ENCODE measurements around the gene GRAP2. TPM values are rescaled to one million over a fixed set of nuclear protein-coding genes. Genes with fewer than 3 reads are reported as not detected.
A peak's percentile ranks its signal among the peaks of the same experiment; 100 is the strongest.

GRAP2 gene
- total and polyA plus RNA-seq, 9 of the 15 experiments (the other 6 are each of a cell fraction or from before 2014, with no cell fraction given), result 4.8 to 88.7 (median 60.4) TPM

DNA sequence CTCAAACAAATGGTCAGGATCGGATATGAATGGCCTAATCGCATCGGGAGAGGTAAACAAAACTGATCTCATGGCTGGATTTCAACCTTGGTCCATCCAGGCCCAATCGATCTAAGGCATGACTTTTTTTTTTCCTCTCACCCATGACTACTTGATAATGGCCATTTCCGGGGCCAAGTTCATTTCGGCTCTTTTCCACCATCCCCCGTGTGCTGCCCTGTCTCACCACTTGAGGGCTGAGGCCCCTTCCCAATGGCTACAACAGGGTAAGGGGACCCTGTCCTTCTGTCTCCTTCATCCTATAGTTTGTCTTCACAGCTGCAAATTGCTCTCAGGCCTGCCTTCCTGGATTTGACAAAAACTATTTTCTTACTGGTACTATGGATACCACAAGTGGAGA is 26.7 kb downstream of the GRAP2 start:
- no peaks in the 10 kb centered on the region for H3K36me3 ChIP-seq (ENCODE audit: control insufficient read depth, insufficient read depth, low read length)
- FAIRE-seq (no peak), DNase-seq (ENCODE audit: extremely low read depth in 1 of 4, low spot score in 3 of 4) (peak in 3 of 4 experiments; percentile 31 to 68 (median 46)), ATAC-seq (peak; percentile 92)
- H2AFZ ChIP-seq (ENCODE audit: low read depth, low read length), result peak overlapping the region; percentile 81
- H3K79me2 ChIP-seq (ENCODE audit: control insufficient read depth, insufficient read depth, low read length), result peaks cover 16% of the 10 kb centered on the region; the same call in 2 of the 3 replicates
- ChIA-PET CTCF (ENCODE audit: low intra/inter-chr PET ratio) (no interaction called here), POLR2A (interaction anchor here (0.8 to 3.0 kb wide), 3 partner anchors 11 to 273 kb away, joined by 3 to 13 read pairs (median 4); no protein-coding TSS in a partner anchor)
- WGBS (ENCODE audit: insufficient coverage, low coverage, missing lambda C conversion rate), result 14% methylated on average over 6 of the region's 7 CpGs
- peak overlapping the region; percentile 36; the same call in 2 of the 3 replicates for H3K27ac ChIP-seq (ENCODE audit: extremely low read depth, low read depth, low read length)
- H3K9ac ChIP-seq (ENCODE audit: insufficient read depth in 1 of 2, low read depth in 2 of 2, low read length in 2 of 2), result peak overlapping the region in 1 of 2 experiments; percentile 13; a peak in 1 of 4 replicates
- no peaks in the 10 kb centered on the region for H4K20me1 ChIP-seq (replicated peaks; ENCODE audit: control insufficient read depth, insufficient read depth, low read length)
- H3K27me3 ChIP-seq (ENCODE audit: control insufficient read depth in 2 of 2, insufficient read depth in 2 of 2, low read length in 2 of 2), result no peaks in the 10 kb centered on the region
- H3K9me3 ChIP-seq (replicated peaks; ENCODE audit: control insufficient read depth, insufficient read depth, low read depth, low read length), result no peaks in the 10 kb centered on the region; the same call in 1 of the 2 replicates
- no peaks in the 10 kb centered on the region for H3K9me1 ChIP-seq (ENCODE audit: control insufficient read depth, insufficient read depth, low read length)
- H3K4me3 ChIP-seq, result no peak overlapping the region
- in situ Hi-C loops (cut with MboI), result no loop called here
- H3K4me2 ChIP-seq (ENCODE audit: insufficient read depth, low read length), result peak overlapping the region; percentile 51
- peaks cover 11 to 44% of the 10 kb centered on the region in 2 experiments; a peak in 4 of 5 replicates for H3K4me1 ChIP-seq (replicated peaks in 1 of 2; ENCODE audit: control insufficient read depth in 2 of 2, insufficient read depth in 2 of 2, low read length in 2 of 2)
- intact Hi-C loops (cut with micrococcal nuclease), result loop anchor here (10.0 kb wide), 1 partner anchor 73 kb away; no protein-coding TSS in a partner anchor
- no TSS peak for BruUV-seq (replicated peaks)
- TF ChIP-seq, protein P1, sequence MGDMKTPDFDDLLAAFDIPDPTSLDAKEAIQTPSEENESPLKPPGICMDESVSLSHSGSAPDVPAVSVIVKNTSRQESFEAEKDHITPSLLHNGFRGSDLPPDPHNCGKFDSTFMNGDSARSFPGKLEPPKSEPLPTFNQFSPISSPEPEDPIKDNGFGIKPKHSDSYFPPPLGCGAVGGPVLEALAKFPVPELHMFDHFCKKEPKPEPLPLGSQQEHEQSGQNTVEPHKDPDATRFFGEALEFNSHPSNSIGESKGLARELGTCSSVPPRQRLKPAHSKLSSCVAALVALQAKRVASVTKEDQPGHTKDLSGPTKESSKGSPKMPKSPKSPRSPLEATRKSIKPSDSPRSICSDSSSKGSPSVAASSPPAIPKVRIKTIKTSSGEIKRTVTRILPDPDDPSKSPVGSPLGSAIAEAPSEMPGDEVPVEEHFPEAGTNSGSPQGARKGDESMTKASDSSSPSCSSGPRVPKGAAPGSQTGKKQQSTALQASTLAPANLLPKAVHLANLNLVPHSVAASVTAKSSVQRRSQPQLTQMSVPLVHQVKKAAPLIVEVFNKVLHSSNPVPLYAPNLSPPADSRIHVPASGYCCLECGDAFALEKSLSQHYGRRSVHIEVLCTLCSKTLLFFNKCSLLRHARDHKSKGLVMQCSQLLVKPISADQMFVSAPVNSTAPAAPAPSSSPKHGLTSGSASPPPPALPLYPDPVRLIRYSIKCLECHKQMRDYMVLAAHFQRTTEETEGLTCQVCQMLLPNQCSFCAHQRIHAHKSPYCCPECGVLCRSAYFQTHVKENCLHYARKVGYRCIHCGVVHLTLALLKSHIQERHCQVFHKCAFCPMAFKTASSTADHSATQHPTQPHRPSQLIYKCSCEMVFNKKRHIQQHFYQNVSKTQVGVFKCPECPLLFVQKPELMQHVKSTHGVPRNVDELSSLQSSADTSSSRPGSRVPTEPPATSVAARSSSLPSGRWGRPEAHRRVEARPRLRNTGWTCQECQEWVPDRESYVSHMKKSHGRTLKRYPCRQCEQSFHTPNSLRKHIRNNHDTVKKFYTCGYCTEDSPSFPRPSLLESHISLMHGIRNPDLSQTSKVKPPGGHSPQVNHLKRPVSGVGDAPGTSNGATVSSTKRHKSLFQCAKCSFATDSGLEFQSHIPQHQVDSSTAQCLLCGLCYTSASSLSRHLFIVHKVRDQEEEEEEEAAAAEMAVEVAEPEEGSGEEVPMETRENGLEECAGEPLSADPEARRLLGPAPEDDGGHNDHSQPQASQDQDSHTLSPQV (IDR thresholded peaks at IDR 0.05), result peak; percentile 74
- no peak for TF ChIP-seq NR4A1 (CRISPR knock-in tag; IDR thresholded peaks at IDR 0.05)
- 0 out of 2 replicates have a peak, but pooled peaks have one; percentile 57 for TF ChIP-seq NR4A1 (tag; IDR thresholded peaks at IDR 0.05)
- peak; percentile 31 for TF ChIP-seq GABPA (tag; conservative IDR thresholded peaks at IDR 0.05; ENCODE audit: low read depth)
- TF ChIP-seq, protein P2, sequence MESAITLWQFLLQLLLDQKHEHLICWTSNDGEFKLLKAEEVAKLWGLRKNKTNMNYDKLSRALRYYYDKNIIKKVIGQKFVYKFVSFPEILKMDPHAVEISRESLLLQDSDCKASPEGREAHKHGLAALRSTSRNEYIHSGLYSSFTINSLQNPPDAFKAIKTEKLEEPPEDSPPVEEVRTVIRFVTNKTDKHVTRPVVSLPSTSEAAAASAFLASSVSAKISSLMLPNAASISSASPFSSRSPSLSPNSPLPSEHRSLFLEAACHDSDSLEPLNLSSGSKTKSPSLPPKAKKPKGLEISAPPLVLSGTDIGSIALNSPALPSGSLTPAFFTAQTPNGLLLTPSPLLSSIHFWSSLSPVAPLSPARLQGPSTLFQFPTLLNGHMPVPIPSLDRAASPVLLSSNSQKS (CRISPR knock-in tag; IDR thresholded peaks at IDR 0.05), result no peak
- TF ChIP-seq RCOR1 (IDR thresholded peaks at IDR 0.05; ENCODE audit: borderline replicate concordance in 1 of 2, low read depth in 2 of 2, low read length in 2 of 2), result 0 out of 4 replicates have a peak, but pooled peaks of 1 of the 2 experiments have one; percentile 24
- no peak for TF ChIP-seq NCOA1 (IDR thresholded peaks at IDR 0.05; ENCODE audit: low read depth)
- TF ChIP-seq ZNF384 (IDR thresholded peaks at IDR 0.05; ENCODE audit: low read depth, low read length), result peak; percentile 67; the same call in 1 of the 2 replicates
- TF ChIP-seq ELF1 (tag; IDR thresholded peaks at IDR 0.05), result 0 out of 2 replicates have a peak, but pooled peaks have one; percentile 34
- no peak for TF ChIP-seq NR2C1 (IDR thresholded peaks at IDR 0.05)
- TF ChIP-seq NR2C1 (tag; IDR thresholded peaks at IDR 0.05), result no peak
- no peak for TF ChIP-seq ZNF408 (CRISPR knock-in tag; IDR thresholded peaks at IDR 0.05; ENCODE audit: low read depth)
- TF ChIP-seq, protein P3, sequence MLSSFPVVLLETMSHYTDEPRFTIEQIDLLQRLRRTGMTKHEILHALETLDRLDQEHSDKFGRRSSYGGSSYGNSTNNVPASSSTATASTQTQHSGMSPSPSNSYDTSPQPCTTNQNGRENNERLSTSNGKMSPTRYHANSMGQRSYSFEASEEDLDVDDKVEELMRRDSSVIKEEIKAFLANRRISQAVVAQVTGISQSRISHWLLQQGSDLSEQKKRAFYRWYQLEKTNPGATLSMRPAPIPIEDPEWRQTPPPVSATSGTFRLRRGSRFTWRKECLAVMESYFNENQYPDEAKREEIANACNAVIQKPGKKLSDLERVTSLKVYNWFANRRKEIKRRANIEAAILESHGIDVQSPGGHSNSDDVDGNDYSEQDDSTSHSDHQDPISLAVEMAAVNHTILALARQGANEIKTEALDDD (IDR thresholded peaks at IDR 0.05), result 0 out of 2 replicates have a peak, but pooled peaks have one; percentile 44
- TF ChIP-seq, protein P4, sequence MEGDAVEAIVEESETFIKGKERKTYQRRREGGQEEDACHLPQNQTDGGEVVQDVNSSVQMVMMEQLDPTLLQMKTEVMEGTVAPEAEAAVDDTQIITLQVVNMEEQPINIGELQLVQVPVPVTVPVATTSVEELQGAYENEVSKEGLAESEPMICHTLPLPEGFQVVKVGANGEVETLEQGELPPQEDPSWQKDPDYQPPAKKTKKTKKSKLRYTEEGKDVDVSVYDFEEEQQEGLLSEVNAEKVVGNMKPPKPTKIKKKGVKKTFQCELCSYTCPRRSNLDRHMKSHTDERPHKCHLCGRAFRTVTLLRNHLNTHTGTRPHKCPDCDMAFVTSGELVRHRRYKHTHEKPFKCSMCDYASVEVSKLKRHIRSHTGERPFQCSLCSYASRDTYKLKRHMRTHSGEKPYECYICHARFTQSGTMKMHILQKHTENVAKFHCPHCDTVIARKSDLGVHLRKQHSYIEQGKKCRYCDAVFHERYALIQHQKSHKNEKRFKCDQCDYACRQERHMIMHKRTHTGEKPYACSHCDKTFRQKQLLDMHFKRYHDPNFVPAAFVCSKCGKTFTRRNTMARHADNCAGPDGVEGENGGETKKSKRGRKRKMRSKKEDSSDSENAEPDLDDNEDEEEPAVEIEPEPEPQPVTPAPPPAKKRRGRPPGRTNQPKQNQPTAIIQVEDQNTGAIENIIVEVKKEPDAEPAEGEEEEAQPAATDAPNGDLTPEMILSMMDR (IDR thresholded peaks at IDR 0.05 in 2 of 3, conservative IDR thresholded peaks at IDR 0.05 in 1 of 3; ENCODE audit: insufficient read depth in 2 of 3, low read depth in 1 of 3, low read length in 3 of 3), result peak; percentile 27 to 65 (median 49); a peak in 5 of 6 replicates

Data from K562 (cell line).